ENCODE measurements around the gene FLT1.

FLT1 gene, protein sequence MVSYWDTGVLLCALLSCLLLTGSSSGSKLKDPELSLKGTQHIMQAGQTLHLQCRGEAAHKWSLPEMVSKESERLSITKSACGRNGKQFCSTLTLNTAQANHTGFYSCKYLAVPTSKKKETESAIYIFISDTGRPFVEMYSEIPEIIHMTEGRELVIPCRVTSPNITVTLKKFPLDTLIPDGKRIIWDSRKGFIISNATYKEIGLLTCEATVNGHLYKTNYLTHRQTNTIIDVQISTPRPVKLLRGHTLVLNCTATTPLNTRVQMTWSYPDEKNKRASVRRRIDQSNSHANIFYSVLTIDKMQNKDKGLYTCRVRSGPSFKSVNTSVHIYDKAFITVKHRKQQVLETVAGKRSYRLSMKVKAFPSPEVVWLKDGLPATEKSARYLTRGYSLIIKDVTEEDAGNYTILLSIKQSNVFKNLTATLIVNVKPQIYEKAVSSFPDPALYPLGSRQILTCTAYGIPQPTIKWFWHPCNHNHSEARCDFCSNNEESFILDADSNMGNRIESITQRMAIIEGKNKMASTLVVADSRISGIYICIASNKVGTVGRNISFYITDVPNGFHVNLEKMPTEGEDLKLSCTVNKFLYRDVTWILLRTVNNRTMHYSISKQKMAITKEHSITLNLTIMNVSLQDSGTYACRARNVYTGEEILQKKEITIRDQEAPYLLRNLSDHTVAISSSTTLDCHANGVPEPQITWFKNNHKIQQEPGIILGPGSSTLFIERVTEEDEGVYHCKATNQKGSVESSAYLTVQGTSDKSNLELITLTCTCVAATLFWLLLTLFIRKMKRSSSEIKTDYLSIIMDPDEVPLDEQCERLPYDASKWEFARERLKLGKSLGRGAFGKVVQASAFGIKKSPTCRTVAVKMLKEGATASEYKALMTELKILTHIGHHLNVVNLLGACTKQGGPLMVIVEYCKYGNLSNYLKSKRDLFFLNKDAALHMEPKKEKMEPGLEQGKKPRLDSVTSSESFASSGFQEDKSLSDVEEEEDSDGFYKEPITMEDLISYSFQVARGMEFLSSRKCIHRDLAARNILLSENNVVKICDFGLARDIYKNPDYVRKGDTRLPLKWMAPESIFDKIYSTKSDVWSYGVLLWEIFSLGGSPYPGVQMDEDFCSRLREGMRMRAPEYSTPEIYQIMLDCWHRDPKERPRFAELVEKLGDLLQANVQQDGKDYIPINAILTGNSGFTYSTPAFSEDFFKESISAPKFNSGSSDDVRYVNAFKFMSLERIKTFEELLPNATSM (N-terminal part only)

GRCh38 chr13:28494778-28495537 lies at the start of gene FLT1:
Gene FLT1, minus strand, starts transcription at chr13:28495128. Its CDS starts 285 bp downstream, at chr13:28494843.
- no peak for TF ChIP-seq GATA3 (IDR thresholded peaks at IDR 0.05; ENCODE audit: low read depth, low read length)
- TF ChIP-seq GATA2 (IDR thresholded peaks at IDR 0.05; ENCODE audit: low read depth, low read length), result no peak

DNA sequence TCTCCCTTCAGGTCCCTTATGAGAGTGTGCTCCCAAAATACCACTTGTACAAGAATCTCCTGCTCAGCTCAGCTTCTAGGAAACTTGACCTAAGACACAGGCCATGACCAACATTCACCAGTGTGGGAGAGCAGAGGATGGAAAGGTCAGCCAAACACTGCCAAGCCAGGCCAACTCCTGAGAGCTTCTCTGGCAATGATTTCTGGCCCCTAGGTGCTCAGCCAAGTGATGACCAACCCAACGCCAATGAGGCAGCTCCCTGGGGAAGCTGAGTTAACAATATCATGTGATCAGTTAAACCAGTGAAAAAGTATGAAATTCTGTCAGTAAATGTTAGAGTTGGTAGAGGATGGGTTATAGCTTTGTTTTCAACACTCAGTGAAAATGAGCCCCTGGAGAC lies 49.1 kb upstream of the FLT1 start:
- TF ChIP-seq GATA2 (IDR thresholded peaks at IDR 0.05; ENCODE audit: low read depth, low read length), result no peak
- TF ChIP-seq GATA3 (IDR thresholded peaks at IDR 0.05; ENCODE audit: low read depth, low read length), result no peak

DNA sequence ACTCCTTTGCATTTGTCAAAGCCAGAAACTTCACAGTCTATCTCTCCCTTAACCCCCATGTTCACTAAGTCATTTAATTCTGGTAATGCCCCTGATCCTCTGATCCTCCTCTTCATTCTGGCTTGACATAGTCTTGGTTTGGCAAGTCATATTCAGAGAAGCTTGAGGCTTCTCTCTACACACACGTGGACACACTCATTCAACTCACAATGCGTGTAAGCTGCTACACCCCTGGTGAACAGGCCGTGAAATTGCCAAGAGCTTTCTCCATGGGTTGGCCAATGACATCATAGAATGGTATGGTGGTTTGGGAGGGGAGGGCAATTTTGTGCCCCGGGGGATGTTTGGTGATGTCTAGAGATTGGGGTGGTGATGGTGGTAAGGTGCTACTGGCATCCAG lies 47.9 kb upstream of the FLT1 start:
- TF ChIP-seq GATA2 (IDR thresholded peaks at IDR 0.05; ENCODE audit: low read depth, low read length) (no peak), GATA3 (IDR thresholded peaks at IDR 0.05; ENCODE audit: low read depth, low read length) (no peak)

GRCh38 chr13:28541966-28542365 lies 47.0 kb upstream of the FLT1 start:
- no peak for TF ChIP-seq GATA2 (IDR thresholded peaks at IDR 0.05; ENCODE audit: low read depth, low read length)
- TF ChIP-seq GATA3 (IDR thresholded peaks at IDR 0.05; ENCODE audit: low read depth, low read length), result no peak

DNA sequence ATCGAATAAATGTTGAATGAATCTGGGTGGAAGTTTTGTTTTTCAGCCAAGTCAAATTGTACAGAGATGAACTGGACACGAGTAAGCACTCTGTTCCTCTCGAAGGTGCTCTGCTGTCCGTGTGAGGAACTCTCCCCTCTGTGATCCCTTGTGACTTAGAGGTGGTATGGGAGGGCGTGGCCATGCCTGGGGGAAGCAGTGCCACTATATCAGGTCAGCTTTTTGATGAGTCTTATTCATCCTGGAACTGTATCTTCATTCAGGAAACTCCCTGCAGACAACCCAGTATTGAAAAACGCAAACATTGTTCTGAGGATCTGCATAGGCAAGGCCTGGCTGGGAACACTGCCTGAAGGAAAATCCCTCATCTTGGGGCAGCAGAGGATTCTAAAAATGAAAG lies 45.7 kb upstream of the FLT1 start:
- TF ChIP-seq GATA3 (IDR thresholded peaks at IDR 0.05; ENCODE audit: low read depth, low read length) (no peak), GATA2 (IDR thresholded peaks at IDR 0.05; ENCODE audit: low read depth, low read length) (no peak)

- no peak for TF ChIP-seq GATA2 (IDR thresholded peaks at IDR 0.05; ENCODE audit: low read depth, low read length)
- no peak for TF ChIP-seq GATA3 (IDR thresholded peaks at IDR 0.05; ENCODE audit: low read depth, low read length)
Measured at GRCh38 chr13:28539625-28540286, 44.8 kb upstream of the FLT1 start.

GRCh38 chr13:28538932-28539331 lies 44.0 kb upstream of the FLT1 start:
- TF ChIP-seq GATA2 (IDR thresholded peaks at IDR 0.05; ENCODE audit: low read depth, low read length) (no peak), GATA3 (IDR thresholded peaks at IDR 0.05; ENCODE audit: low read depth, low read length) (no peak)

GRCh38 chr13:28537171-28537570 lies 42.2 kb upstream of the FLT1 start:
- no peak for TF ChIP-seq GATA2 (IDR thresholded peaks at IDR 0.05; ENCODE audit: low read depth, low read length)
- no peak for TF ChIP-seq GATA3 (IDR thresholded peaks at IDR 0.05; ENCODE audit: low read depth, low read length)

DNA sequence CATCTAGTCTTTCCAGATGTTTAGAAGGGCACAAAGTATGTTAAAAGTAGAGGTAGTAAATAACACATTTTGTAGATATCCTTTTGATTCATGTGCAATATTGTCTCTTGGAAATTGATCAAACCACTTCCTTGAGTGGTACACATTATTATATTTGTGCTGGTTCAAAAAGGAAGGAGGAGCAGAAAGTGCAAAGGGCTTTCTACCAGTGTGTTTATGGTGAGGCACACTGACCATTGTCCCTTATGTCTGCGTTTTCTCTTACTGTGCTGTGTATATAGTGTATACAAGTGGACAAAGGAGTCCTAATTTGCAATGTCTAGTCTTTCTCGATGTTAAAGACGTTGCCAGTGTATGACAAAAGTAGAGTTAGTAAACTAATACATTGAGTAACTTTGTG lies 41.4 kb upstream of the FLT1 start:
- TF ChIP-seq GATA2 (IDR thresholded peaks at IDR 0.05; ENCODE audit: low read depth, low read length) (no peak), GATA3 (IDR thresholded peaks at IDR 0.05; ENCODE audit: low read depth, low read length) (no peak)

GRCh38 chr13:28535734-28536133 lies 40.8 kb upstream of the FLT1 start:
- no peak for TF ChIP-seq GATA3 (IDR thresholded peaks at IDR 0.05; ENCODE audit: low read depth, low read length)
- no peak for TF ChIP-seq GATA2 (IDR thresholded peaks at IDR 0.05; ENCODE audit: low read depth, low read length)

DNA sequence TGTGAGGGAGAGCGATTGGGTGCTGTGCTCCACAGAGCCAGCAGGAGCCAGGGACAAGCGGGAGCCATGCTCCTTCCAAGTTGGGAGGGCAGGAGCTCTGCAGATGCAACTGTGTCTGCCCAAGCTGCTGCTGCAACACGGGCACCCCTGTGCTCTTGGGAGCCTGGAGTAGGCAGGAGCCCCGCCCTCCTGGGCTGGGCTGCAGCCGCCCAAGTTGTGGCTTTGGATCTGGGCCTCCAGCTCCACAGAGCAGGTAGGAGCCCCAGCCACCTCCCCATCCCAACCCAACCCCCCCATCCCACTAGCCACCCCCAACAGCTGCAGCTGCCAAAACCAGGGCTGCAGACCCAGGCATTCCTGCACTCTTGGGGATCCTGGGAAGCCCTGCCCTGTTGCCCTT lies 39.9 kb upstream of the FLT1 start:
- no peak for TF ChIP-seq GATA2 (IDR thresholded peaks at IDR 0.05; ENCODE audit: low read depth, low read length)
- TF ChIP-seq GATA3 (IDR thresholded peaks at IDR 0.05; ENCODE audit: low read depth, low read length), result no peak

DNA sequence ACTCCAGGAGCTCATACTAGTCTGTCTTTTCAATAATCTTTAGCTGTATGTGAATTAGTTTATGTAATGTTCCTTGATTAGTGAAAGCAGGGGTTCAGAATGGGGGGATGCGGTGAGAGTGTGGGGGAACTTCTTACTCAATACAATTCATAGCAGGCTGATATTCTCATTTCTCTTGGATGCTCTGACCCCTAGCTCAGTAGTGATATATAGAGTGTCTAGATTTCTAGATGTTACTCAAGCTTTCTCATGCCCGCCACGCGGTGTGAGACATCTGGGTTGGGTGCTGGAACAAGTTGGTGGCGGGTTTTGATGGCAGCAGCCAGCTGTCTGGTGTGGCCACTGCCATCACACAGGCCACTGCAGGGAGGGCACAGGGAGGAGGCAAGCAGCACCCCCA lies 39.3 kb upstream of the FLT1 start:
- no peak for TF ChIP-seq GATA3 (IDR thresholded peaks at IDR 0.05; ENCODE audit: low read depth, low read length)
- no peak for TF ChIP-seq GATA2 (IDR thresholded peaks at IDR 0.05; ENCODE audit: low read depth, low read length)

Data from SH-SY5Y (cell line).